ENCODE data around the gene PRIMPOL.
"Not testable (repeated sequence)": the region's sequence is repeated elsewhere in the genome, so short reads cannot be mapped to it uniquely, and the experiment has no call there.

PRIMPOL gene

GRCh38 chr4:184641451-184641850, 8.1 kb upstream of the PRIMPOL start:
- Histone ChIP-seq H3K27ac (ENCODE audit: low read depth, low read length) (no peak overlapping the region), H3K4me3 (ENCODE audit: low read length) (no peak overlapping the region), H3K36me3 (ENCODE audit: insufficient read depth, low read length) (peaks cover 51% of the 10 kb centered on the region), H3K4me1 (ENCODE audit: insufficient read depth, low read length) (peaks cover 32% of the 10 kb centered on the region), H3K9me3 (ENCODE audit: insufficient read depth, low read depth, low read length) (no peaks in the 10 kb centered on the region), H3K9ac (ENCODE audit: low read depth, low read length) (no peak overlapping the region), H3K27me3 (ENCODE audit: insufficient read depth, low read length) (no peaks in the 10 kb centered on the region)
- WGBS: 94% methylated on average over 5 of the region's 5 CpGs

GRCh38 chr4:184643731-184644130, 5.8 kb upstream of the PRIMPOL start:
- Histone ChIP-seq H3K4me3 (ENCODE audit: low read length) (no peak overlapping the region), H3K27ac (ENCODE audit: low read depth, low read length) (peak overlapping the region; percentile 50; the same call in 1 of the 2 replicates), H3K4me1 (ENCODE audit: insufficient read depth, low read length) (peaks cover 47% of the 10 kb centered on the region), H3K27me3 (ENCODE audit: insufficient read depth, low read length) (no peaks in the 10 kb centered on the region), H3K9me3 (ENCODE audit: insufficient read depth, low read depth, low read length) (no peaks in the 10 kb centered on the region), H3K9ac (ENCODE audit: low read depth, low read length) (peak overlapping the region; percentile 47; the same call in 1 of the 2 replicates), H3K36me3 (ENCODE audit: insufficient read depth, low read length) (peaks cover 33% of the 10 kb centered on the region)
- WGBS: 31% methylated on average over 1 of the region's 1 CpG

- 50% methylated on average over 6 of the region's 9 CpGs for WGBS
- H3K27ac ChIP-seq (ENCODE audit: low read depth, low read length): peak overlapping the region; percentile 73; the same call in 1 of the 2 replicates
- H3K27me3 ChIP-seq (ENCODE audit: insufficient read depth, low read length): no peaks in the 10 kb centered on the region
- H3K4me3 ChIP-seq (ENCODE audit: low read length): 0 out of 2 replicates have a peak overlapping the region, but pooled peaks have one; percentile 22
- H3K9ac ChIP-seq (ENCODE audit: low read depth, low read length): peak overlapping the region; percentile 15; the same call in 1 of the 2 replicates
- no peaks in the 10 kb centered on the region for H3K9me3 ChIP-seq (ENCODE audit: insufficient read depth, low read depth, low read length)
- peaks cover 47% of the 10 kb centered on the region for H3K4me1 ChIP-seq (ENCODE audit: insufficient read depth, low read length)
- H3K36me3 ChIP-seq (ENCODE audit: insufficient read depth, low read length): peaks cover 26% of the 10 kb centered on the region
These were observed 4.8 kb upstream of the PRIMPOL start for GRCh38 chr4:184644553-184645307.

DNA sequence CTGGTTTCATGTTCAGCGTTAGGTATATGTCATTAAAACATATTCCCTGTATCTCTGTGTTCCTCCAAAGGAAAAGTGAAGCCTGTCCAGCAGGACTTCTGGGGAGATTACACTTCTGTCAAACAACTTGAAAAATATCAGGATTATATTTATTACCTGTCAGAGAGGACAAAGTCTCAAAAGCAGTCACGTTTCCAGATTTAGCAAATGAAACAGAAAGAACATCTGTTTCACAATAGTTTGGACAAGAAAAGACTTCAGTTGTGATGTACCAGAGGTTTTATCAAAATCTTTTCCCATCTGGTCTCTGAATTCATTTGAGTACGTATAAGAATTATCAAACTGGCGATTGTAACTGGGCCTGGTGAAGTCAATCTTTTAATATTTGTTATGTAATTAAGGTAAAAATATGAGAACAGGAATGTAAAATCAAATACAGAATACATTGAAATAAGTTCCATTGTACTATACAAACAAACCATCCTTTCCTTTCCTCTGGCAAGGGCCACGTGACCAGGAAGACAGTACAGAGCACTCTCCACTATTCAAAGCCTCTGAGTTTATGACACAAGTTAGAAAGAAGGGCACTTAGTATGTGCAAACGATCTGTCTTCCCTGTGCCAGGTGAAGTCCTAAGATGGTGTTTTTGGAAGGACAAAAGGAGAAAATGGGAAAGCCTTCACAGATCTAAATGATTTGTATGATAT, 3.5 kb upstream of the PRIMPOL start:
- Histone ChIP-seq H3K4me1 (ENCODE audit: insufficient read depth, low read length) (peaks cover 51% of the 10 kb centered on the region), H3K4me3 (ENCODE audit: low read length) (peak overlapping the region; percentile 12; the same call in 1 of the 2 replicates), H3K9ac (ENCODE audit: low read depth, low read length) (no peak overlapping the region), H3K27ac (ENCODE audit: low read depth, low read length) (no peak overlapping the region), H3K27me3 (ENCODE audit: insufficient read depth, low read length) (no peaks in the 10 kb centered on the region), H3K9me3 (ENCODE audit: insufficient read depth, low read depth, low read length) (no peaks in the 10 kb centered on the region), H3K36me3 (ENCODE audit: insufficient read depth, low read length) (peaks cover 20% of the 10 kb centered on the region)
- 87% methylated on average over 6 of the region's 6 CpGs for WGBS

DNA sequence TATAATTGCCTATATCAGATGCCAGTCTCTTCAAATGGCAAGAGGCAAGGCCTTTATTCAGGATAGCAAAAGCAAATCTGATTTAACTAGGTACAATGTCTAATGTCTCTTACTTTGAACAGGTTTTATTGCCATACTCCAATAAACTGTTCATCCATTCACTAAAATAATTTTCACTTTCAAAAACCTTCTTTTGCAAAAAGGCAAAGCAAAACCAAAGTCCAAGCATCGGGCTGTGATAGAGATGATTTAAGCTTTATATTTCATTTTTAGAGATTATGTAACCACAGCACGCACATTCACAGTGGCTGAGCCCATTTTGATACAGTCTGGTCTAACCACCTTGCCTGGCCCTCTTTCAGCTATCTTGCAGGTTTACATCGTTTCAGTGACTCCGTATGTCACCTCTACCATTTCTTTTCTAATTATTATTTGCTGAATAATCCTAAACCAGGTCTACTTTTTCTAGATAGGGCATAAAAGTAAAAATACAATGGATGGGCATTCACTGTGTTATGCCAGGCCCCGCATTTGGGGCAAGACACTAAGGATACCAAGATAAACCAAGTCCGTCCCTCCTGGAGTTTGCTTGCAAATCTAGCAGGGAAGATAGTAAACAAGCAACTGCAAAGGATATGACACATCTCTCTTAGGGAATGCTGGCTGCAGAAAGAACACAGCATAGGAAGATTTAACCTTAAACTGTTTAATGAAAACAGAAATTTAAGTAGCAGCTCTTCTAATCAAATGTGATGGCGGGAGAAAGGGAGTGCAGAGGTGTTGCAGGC, 2.1 kb upstream of the PRIMPOL start:
- 51% methylated on average over 7 of the region's 7 CpGs for WGBS
- H3K4me3 ChIP-seq (ENCODE audit: low read length): peak overlapping the region; percentile 75
- H3K27ac ChIP-seq (ENCODE audit: low read depth, low read length): no peak overlapping the region
- no peaks in the 10 kb centered on the region for H3K9me3 ChIP-seq (ENCODE audit: insufficient read depth, low read depth, low read length)
- no peaks in the 10 kb centered on the region for H3K27me3 ChIP-seq (ENCODE audit: insufficient read depth, low read length)
- H3K4me1 ChIP-seq (ENCODE audit: insufficient read depth, low read length): peaks cover 59% of the 10 kb centered on the region
- H3K36me3 ChIP-seq (ENCODE audit: insufficient read depth, low read length): peaks cover 18% of the 10 kb centered on the region
- peak overlapping the region; percentile 78; the same call in 1 of the 2 replicates for H3K9ac ChIP-seq (ENCODE audit: low read depth, low read length)

DNA sequence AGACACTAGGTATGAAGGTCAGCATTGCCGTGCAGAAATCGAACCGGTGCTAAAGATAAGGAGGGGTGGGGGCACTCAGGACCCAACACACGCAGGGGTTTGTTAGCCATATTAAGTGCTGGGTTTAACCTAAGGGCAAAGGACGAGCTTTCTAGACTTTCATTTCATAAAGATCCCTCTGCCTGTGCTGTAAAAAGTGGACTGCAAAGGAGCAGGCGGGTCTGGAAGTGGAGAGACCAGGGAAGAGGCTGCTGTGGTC, 1.6 kb upstream of the PRIMPOL start:
- peak overlapping the region; percentile 78 for H3K9ac ChIP-seq (ENCODE audit: low read depth, low read length)
- peak overlapping the region; percentile 75 for H3K4me3 ChIP-seq (ENCODE audit: low read length)
- H3K9me3 ChIP-seq (ENCODE audit: insufficient read depth, low read depth, low read length): no peaks in the 10 kb centered on the region
- no peaks in the 10 kb centered on the region for H3K27me3 ChIP-seq (ENCODE audit: insufficient read depth, low read length)
- H3K4me1 ChIP-seq (ENCODE audit: insufficient read depth, low read length): peaks cover 53% of the 10 kb centered on the region
- peaks cover 14% of the 10 kb centered on the region for H3K36me3 ChIP-seq (ENCODE audit: insufficient read depth, low read length)
- WGBS: 2% methylated on average over 6 of the region's 6 CpGs
- H3K27ac ChIP-seq (ENCODE audit: low read depth, low read length): peak overlapping the region; percentile 36; the same call in 1 of the 2 replicates

DNA sequence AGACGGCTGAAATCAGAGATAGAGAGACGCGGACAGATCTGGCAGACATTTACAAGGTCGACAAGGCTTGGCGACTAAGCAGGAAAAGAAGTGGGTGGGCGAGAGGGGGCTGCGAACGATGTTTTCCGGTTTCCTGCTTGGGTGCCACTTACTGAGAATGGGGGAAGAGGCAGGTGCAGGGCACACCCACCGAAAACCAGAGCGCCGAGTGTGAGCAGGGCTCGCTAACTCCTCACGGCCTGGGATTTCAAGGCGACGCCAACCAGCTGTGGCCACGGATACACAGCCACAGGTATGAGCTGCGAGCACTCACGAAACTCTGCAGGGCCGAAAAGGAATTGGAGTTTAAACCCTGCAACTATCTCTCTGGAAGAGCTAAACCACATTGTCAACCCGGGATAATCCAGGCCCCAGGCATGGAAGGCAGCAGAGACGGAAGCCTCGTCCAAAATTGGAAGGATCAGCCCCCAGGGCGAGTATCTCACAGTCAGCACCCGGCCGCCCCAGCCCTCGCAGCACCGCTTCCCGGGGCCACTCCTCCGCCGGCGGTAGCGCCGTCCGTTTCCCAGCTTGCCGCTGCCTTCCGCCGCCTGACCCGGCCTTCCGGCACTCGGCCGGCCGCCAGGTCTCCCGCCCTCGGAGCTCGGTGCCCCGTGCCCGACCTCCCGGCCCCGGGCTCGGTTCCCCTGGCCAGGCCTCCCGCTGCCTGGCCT, 1.1 kb upstream of the PRIMPOL start:
- H3K4me1 ChIP-seq (ENCODE audit: insufficient read depth, low read length): peaks cover 51% of the 10 kb centered on the region
- no peaks in the 10 kb centered on the region for H3K9me3 ChIP-seq (ENCODE audit: insufficient read depth, low read depth, low read length)
- under 1% methylated on average over 52 of the region's 52 CpGs for WGBS
- no peaks in the 10 kb centered on the region for H3K27me3 ChIP-seq (ENCODE audit: insufficient read depth, low read length)
- H3K9ac ChIP-seq (ENCODE audit: low read depth, low read length): peak overlapping the region; percentile 78
- H3K36me3 ChIP-seq (ENCODE audit: insufficient read depth, low read length): peaks cover 14% of the 10 kb centered on the region
- peak overlapping the region; percentile 75 for H3K4me3 ChIP-seq (ENCODE audit: low read length)
- H3K27ac ChIP-seq (ENCODE audit: low read depth, low read length): peak overlapping the region; percentile 90

GRCh38 chr4:184649971-184650855, 675 bp downstream of the PRIMPOL start:
- Histone ChIP-seq H3K9ac (ENCODE audit: low read depth, low read length) (peak overlapping the region; percentile 86), H3K9me3 (ENCODE audit: insufficient read depth, low read depth, low read length) (no peaks in the 10 kb centered on the region), H3K4me3 (ENCODE audit: low read length) (peak overlapping the region; percentile 68), H3K4me1 (ENCODE audit: insufficient read depth, low read length) (peaks cover 35% of the 10 kb centered on the region), H3K36me3 (ENCODE audit: insufficient read depth, low read length) (peaks cover 14% of the 10 kb centered on the region), H3K27me3 (ENCODE audit: insufficient read depth, low read length) (no peaks in the 10 kb centered on the region), H3K27ac (ENCODE audit: low read depth, low read length) (peak overlapping the region; percentile 91)
- 54% methylated on average over 19 of the region's 21 CpGs for WGBS

DNA sequence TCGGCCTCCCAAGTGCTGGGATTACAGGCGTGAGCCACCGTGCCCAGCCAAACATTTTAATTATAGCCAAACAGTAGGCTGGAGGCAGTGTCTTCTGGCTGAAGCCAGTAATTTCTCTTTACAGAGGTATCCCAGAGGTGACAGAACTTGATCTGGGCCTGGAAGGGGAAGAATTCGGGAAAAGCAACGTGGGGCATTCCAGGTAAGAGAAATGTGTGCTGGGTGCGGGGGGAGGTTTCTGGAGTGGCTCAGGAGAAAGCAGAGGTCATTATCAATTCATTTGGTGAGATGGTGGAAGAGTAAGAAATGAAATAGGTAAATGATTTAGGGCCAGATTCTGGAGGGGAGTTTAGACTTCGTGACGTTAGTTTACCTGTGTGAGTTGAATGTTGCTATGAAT, 2.4 kb downstream of the PRIMPOL start:
- 76% methylated on average over 8 of the region's 8 CpGs for WGBS
- peaks cover 22% of the 10 kb centered on the region for H3K4me1 ChIP-seq (ENCODE audit: insufficient read depth, low read length)

DNA sequence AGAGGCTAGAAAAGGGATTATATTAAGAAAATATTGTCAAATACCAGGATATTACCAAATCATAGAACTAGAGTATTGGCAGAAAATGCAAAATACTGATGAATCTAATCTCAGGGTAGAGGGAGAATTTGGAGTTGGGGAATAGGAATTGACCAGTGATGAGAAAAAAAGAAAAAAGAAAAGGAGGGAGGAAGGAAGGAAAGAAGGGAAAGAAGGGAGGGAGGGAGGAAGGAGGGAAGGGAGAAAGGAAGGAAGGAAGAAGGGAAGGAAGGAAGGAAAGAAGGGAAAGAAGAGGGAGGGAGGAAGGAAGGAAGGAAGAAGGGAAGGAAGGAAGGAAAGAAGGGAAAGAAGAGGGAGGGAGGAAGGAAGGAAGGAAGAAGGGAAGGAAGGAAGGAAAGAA, 3.1 kb downstream of the PRIMPOL start:
- not testable (repeated sequence) for H3K4me3 ChIP-seq (ENCODE audit: low read length); H3K9ac ChIP-seq (ENCODE audit: low read depth, low read length); H3K27ac ChIP-seq (ENCODE audit: low read depth, low read length); H3K36me3 ChIP-seq (ENCODE audit: insufficient read depth, low read length); H3K9me3 ChIP-seq (ENCODE audit: insufficient read depth, low read depth, low read length); H3K27me3 ChIP-seq (ENCODE audit: insufficient read depth, low read length)
- peaks cover 14% of the 10 kb centered on the region for H3K4me1 ChIP-seq (ENCODE audit: insufficient read depth, low read length)

More for the DNA sequence above, 2.4 kb downstream of the PRIMPOL start:
- Histone ChIP-seq H3K36me3 (ENCODE audit: insufficient read depth, low read length) (no peaks in the 10 kb centered on the region), H3K4me3 (ENCODE audit: low read length) (no peak overlapping the region), H3K9ac (ENCODE audit: low read depth, low read length) (no peak overlapping the region), H3K9me3 (ENCODE audit: insufficient read depth, low read depth, low read length) (no peaks in the 10 kb centered on the region), H3K27me3 (ENCODE audit: insufficient read depth, low read length) (no peaks in the 10 kb centered on the region), H3K27ac (ENCODE audit: low read depth, low read length) (no peak overlapping the region)
